ENCODE results near the gene NRCAM.
"Not testable (repeated sequence)": the region's sequence is repeated elsewhere in the genome, so short reads cannot be mapped to it uniquely, and the experiment has no call there.

The NRCAM gene

DNA sequence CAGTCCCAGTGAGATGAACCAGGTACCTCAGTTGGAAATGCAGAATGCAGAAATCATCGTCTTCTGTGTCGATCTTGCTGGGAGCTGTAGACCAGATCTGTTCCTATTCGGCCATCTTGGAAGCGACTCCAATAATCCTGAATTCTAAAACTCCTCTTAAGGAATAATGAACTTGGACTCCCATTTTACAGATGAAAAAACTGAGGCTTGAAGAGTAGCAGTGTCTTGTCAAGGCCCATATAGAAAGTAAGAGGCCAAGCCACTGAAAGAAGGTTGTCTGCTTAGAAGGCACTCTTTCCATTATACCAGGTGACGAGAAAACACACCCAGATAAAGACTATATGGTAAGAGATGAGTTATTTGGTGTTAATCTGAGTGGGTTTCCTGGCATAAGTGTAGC is 177.5 kb downstream of the NRCAM start:
- TF ChIP-seq, protein P1, sequence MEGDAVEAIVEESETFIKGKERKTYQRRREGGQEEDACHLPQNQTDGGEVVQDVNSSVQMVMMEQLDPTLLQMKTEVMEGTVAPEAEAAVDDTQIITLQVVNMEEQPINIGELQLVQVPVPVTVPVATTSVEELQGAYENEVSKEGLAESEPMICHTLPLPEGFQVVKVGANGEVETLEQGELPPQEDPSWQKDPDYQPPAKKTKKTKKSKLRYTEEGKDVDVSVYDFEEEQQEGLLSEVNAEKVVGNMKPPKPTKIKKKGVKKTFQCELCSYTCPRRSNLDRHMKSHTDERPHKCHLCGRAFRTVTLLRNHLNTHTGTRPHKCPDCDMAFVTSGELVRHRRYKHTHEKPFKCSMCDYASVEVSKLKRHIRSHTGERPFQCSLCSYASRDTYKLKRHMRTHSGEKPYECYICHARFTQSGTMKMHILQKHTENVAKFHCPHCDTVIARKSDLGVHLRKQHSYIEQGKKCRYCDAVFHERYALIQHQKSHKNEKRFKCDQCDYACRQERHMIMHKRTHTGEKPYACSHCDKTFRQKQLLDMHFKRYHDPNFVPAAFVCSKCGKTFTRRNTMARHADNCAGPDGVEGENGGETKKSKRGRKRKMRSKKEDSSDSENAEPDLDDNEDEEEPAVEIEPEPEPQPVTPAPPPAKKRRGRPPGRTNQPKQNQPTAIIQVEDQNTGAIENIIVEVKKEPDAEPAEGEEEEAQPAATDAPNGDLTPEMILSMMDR (IDR thresholded peaks at IDR 0.05; ENCODE audit: low read depth, low read length) = no peak
- no peak for DNase-seq (ENCODE audit: extremely low read depth, low read depth)

GRCh38 chr7:108278281-108278680 is 178.0 kb downstream of the NRCAM start:
- TF ChIP-seq, protein P1 (IDR thresholded peaks at IDR 0.05; ENCODE audit: low read depth, low read length) = no peak
- DNase-seq (ENCODE audit: extremely low read depth, low read depth) = no peak

GRCh38 chr7:108274447-108274846 is 181.8 kb downstream of the NRCAM start:
- DNase-seq (ENCODE audit: extremely low read depth, low read depth) = not testable (repeated sequence)

DNA sequence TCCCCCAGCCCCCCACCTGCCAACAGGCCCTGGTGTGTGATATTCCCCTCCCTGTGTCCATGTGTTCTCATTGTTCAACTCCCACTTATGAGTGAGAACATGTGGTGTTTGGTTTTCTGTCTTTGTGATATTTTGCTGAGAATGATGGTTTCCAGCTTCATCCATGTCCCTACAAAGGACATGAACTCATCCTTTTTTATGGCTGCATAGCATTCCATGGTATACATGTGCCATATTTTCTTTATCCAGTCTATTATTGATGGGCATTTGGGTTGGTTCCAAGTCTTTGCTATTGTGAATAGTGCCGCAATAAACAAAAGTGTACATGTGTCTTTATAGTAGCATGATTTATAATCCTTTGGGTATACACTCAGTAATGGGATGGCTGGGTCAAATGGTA is 183.3 kb downstream of the NRCAM start:
- DNase-seq (ENCODE audit: extremely low read depth, low read depth) = not testable (repeated sequence)

DNA sequence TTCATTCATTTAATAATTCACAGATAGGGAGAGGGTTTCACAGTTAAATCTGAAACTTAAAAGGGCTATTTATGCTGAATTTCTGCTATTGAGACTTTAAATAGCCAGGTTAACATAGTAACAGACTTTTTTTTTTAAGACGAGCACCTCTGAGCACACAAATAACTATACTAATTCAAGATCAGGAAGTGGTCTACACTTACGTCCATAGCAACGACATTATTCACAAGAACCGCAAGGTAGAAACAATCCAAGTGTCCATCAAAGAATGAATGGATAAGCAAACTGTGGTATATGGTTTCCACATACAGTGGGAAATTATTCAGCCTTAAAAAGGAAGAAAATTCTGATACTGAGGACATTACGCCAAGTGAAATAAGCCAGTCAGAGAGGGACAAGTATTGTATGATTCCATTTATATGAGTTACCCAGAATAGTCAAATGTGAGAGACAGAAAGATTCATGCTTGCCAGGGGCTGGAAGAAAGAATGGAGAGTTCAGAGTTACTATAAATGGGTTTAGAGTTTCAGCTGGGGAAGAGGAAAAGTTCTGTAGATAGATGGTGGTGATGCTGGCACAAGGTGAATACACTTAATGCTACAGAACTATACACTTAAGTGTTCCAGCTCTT is 185.7 kb downstream of the NRCAM start:
- DNase-seq (ENCODE audit: extremely low read depth, low read depth) = no peak
- TF ChIP-seq, protein P1 (IDR thresholded peaks at IDR 0.05; ENCODE audit: low read depth, low read length) = no peak

DNA sequence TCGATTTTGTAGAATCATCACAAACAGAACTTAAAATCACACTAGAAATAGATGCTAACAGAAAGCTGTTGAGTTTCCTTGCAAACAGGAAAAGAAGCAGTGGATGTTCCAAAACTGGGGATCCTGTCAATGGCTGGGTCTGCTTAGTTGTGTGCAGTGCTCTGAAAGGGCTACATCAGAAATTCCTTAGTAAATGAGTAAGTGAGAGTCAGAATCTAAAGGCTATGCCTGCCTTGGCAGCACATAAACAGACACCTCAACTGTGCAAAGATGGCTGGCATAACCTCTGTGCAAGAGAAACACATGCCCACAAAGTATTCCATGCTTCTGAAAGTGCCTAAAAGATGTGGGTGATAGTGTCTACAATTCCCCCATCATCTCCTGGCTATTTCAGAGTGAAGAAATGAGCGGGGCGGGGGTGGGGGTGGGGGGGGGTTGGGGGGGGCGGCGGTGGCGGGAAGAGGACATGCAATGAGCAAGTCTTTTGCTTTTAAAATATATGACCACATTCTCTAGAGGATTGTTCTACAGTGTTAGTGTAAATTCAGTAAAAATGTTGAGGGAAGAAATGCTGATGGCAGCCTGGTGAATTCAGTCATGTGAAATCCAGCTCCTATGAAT is 187.9 kb downstream of the NRCAM start:
- TF ChIP-seq, protein P1 (IDR thresholded peaks at IDR 0.05; ENCODE audit: low read depth, low read length) = no peak
- DNase-seq (ENCODE audit: extremely low read depth, low read depth) = no peak

DNA sequence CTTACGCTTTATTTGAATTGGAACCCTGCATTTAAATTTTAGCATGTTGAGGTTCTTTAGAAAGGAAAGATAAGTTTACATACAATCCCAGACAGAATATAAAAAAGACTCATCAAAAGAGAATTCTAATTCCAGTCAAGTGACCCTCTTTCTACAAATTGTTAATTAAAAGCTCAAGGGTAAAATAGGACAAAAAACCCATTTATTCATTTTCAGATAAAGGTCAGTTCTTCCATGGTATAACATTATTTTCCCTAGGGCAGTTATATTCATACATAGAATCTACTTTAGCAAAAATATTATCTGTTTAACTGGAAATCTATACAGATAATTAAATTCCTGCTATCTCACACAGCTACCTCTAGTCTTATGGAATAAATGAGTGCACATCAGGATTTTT is 188.6 kb downstream of the NRCAM start:
- TF ChIP-seq, protein P1 (IDR thresholded peaks at IDR 0.05; ENCODE audit: low read depth, low read length) = no peak
- DNase-seq (ENCODE audit: extremely low read depth, low read depth) = no peak

DNA sequence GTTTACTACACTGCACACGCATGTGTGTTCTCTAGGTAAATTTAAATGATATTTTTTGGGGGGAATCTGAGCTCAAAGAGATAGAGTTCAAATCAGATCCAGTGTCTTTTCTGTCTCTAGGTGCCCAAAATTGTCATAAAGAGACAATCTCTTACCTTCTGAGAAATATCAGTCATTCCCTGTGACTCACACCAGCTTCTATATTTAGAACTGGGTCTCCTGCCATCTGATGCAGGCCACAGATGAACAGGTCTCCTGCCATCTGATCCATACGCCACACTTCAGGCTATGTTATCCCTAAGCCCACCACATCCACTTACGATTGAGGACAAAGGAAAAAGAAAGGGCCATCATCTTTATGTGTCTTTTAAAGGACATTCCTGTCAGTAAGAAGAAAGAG is 189.7 kb downstream of the NRCAM start:
- TF ChIP-seq, protein P1 (IDR thresholded peaks at IDR 0.05; ENCODE audit: low read depth, low read length) = no peak
- DNase-seq (ENCODE audit: extremely low read depth, low read depth) = no peak

Measured in AG09319 (cell line).